NCI-H345 treated with DMSO at 0.1 percent for 48 hours (cell line): ENCODE measurements around the gene RWDD4.

ENCODE experiments used
- DNase-seq: peaks from one replicate; lab custom pipeline; 2025; ENCODE audit not compliant: unreplicated experiment; lab: John Stamatoyannopoulos, UW

Gene RWDD4

DNA sequence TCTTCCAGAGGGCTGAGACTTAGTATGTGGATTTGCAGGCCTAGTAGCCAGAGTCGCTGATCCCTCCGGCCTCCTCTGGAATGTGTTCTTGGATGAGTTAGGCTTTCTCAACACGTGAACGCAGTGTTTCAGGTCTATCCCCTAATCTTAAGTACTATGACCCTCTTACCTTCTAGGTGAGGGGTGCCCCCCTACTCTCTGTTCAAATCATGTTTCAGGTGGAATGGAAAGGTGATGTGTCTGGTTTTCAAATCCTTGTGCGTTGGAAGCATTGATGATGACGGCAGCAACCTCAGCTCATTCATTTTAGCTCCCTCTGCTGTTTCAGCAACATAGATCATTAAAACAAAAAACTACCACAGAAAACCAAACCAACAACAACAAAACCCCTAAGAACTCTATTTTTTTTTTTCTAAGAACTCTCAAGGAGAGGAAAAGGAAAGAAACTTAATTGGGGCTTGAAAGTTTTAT is 56.4 kb downstream of the RWDD4 start:
- no peak for DNase-seq

GRCh38 chr4:183601381-183601780 is 57.6 kb downstream of the RWDD4 start:
- no peak for DNase-seq

GRCh38 chr4:183600189-183600685 is 58.7 kb downstream of the RWDD4 start:
- DNase-seq: no peak

- DNase-seq: no peak
These were observed 59.3 kb downstream of the RWDD4 start for GRCh38 chr4:183599690-183600089.

GRCh38 chr4:183599284-183599683 is 59.7 kb downstream of the RWDD4 start:
- no peak for DNase-seq

GRCh38 chr4:183596067-183596757 is 62.8 kb downstream of the RWDD4 start:
- no peak for DNase-seq

GRCh38 chr4:183594823-183595222 is 64.2 kb downstream of the RWDD4 start:
- DNase-seq: no peak

- no peak for DNase-seq
These were observed 67.7 kb downstream of the RWDD4 start for GRCh38 chr4:183591301-183591700.
